ENCODE measurements around the gene CTCF. TPM values are rescaled to one million over a fixed set of nuclear protein-coding genes. Genes with fewer than 3 reads are reported as not detected.

Gene CTCF
- total RNA-seq, 1 donor, result 35.3 TPM

- no peak for DNase-seq (ENCODE audit: low read depth in 2 of 3, low spot score in 2 of 3)
Observed at GRCh38 chr16:67674851-67675578, 112.7 kb downstream of the CTCF start.

GRCh38 chr16:67675579-67675935 lies 113.2 kb downstream of the CTCF start:
- DNase-seq (ENCODE audit: low read depth in 2 of 3, low spot score in 2 of 3), result no peak

- DNase-seq (ENCODE audit: low read depth in 2 of 3, low spot score in 2 of 3), result no peak
Observed at GRCh38 chr16:67675999-67676398, 113.7 kb downstream of the CTCF start.

GRCh38 chr16:67676516-67676915 lies 114.2 kb downstream of the CTCF start:
- no peak for DNase-seq (ENCODE audit: low read depth in 2 of 3, low spot score in 2 of 3)

- DNase-seq (ENCODE audit: low read depth in 2 of 3, low spot score in 2 of 3), result no peak
Observed at GRCh38 chr16:67676939-67677338, 114.6 kb downstream of the CTCF start.

GRCh38 chr16:67677712-67678111 lies 115.4 kb downstream of the CTCF start:
- no peak for DNase-seq (ENCODE audit: low read depth in 2 of 3, low spot score in 2 of 3)

- DNase-seq (ENCODE audit: low read depth in 2 of 3, low spot score in 2 of 3), result no peak
Observed at GRCh38 chr16:67678354-67679023, 116.2 kb downstream of the CTCF start.

GRCh38 chr16:67679935-67680897 lies 117.9 kb downstream of the CTCF start:
- no peak for DNase-seq (ENCODE audit: low read depth in 2 of 3, low spot score in 2 of 3)

GRCh38 chr16:67683767-67684166 lies 121.4 kb downstream of the CTCF start:
- no peak for DNase-seq (ENCODE audit: low read depth in 2 of 3, low spot score in 2 of 3)

GRCh38 chr16:67685388-67686112 lies 123.2 kb downstream of the CTCF start:
- DNase-seq (ENCODE audit: low read depth in 2 of 3, low spot score in 2 of 3), result no peak

Small RNA genes within 50 kb of the gene (small RNA-seq; reads per million reads assigned to genes)
- not detected for gene AC027682.3

Other genes starting within 250 kb of the CTCF start
- 0.54 TPM for gene KCTD19, start 235.8 kb upstream of the CTCF start, total RNA-seq
- gene LRRC36, start 235.7 kb upstream of the CTCF start, total RNA-seq, result 0.27 TPM
- 5.1 TPM for gene TPPP3, start 169.0 kb upstream of the CTCF start, total RNA-seq
- gene ZDHHC1, start 146.0 kb upstream of the CTCF start, total RNA-seq, result 6.7 TPM
- gene HSD11B2, start 131.4 kb upstream of the CTCF start, total RNA-seq, result 0.27 TPM
- 153 TPM for gene ATP6V0D1, start 81.4 kb upstream of the CTCF start, total RNA-seq
- not detected for gene AGRP, start 79.0 kb upstream of the CTCF start, total RNA-seq
- 28.8 TPM for gene RIPOR1, start 33.7 kb upstream of the CTCF start, total RNA-seq
- 46.6 TPM for gene CARMIL2, start 82.6 kb downstream of the CTCF start, total RNA-seq
- gene ACD, start 97.7 kb downstream of the CTCF start, total RNA-seq, result 48.7 TPM
- 10.0 TPM for gene PARD6A, start 98.4 kb downstream of the CTCF start, total RNA-seq
- 20.7 TPM for gene ENKD1, start 104.2 kb downstream of the CTCF start, total RNA-seq
- 15.9 TPM for gene C16orf86, start 104.3 kb downstream of the CTCF start, total RNA-seq
- gene GFOD2, start 156.8 kb downstream of the CTCF start, total RNA-seq, result 26.7 TPM
- gene RANBP10, start 244.0 kb downstream of the CTCF start, total RNA-seq, result 13.7 TPM
- gene TSNAXIP1, start 244.4 kb downstream of the CTCF start, total RNA-seq, result 0.54 TPM